Lung microvascular endothelial cell (primary cell): ENCODE data around the gene PHACTR1. TPM values are rescaled to one million over a fixed set of nuclear protein-coding genes. Genes with fewer than 3 reads are reported as not detected.
"Not testable (repeated sequence)": the region's sequence is repeated elsewhere in the genome, so short reads cannot be mapped to it uniquely, and the experiment has no call there.

ENCODE experiments used
- DNase-seq, 2 donors: peaks; one replicate each; pipeline versions ENCODE4 v3.0.0 to v3.0.0-alpha.2; 2010; ENCODE audit warnings: low read depth in 2 of 2
- total RNA-seq: library from RNA; depleted of rRNA; stranded (reverse); fragments of >200 nt; gene quantifications from 2 replicates; pipeline ENCODE4 v1.2.1, GENCODE V29; 2014

PHACTR1 gene
- total RNA-seq, 1 donor from 2014 or later = 0.40 TPM

DNA sequence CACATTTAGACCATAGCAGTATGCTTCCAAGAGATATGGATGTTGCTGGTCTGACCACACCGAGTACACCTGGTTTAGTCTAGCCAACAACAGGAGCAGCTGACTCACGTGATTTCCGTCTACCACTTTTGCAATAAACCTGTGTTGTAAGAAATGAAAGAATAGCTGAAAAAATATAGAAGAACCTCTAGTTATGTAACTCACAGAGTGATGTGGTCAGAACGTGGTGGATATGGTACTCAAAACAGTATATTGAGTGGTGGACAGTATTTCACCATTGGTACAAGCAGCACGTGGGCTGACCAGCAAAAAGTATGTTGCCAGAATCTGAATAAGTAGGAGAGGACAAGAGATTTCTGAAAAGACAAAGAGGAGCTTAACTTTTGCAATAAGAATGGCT, 384.8 kb downstream of the PHACTR1 start:
- no peak for DNase-seq

DNA sequence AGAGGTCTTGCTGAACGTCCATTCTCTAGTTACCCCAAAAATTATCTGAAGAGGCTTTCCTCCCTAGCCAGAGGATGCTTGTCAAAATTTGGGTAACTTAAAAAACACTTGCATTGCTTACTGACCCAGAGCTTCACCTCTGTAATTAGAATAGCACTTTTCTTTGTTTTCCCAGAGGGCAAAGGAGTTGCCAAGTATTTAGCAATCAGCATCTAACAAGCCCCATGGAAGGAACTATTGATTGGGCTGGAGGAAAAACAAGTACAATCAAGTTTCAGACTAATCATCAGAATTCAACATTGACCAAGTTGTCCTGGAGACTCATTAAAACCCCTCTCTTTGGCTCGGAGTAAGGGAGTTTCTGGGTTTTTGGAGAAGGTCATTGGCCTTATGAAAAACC, 385.4 kb downstream of the PHACTR1 start:
- no peak for DNase-seq

GRCh38 chr6:13103169-13103568, 386.6 kb downstream of the PHACTR1 start:
- DNase-seq = no peak

DNA sequence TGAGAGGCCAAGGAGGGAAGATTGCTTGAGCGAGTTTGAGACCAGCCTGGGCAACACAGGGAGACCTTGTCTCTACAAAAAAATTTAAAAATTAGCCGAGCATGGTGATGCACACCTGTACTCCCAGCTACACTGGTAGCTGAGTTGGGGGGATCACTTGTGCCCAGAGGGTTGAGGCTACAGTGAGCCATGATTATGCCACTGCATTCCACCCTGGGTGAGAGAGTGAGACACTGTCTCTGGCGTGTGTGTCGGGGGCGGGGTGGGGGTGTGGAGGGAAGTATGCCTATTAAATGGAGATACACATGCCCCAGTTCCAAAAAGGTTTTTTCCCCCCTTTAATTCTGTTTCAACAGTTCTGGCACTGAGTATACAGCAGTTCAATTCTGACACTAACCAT, 388.6 kb downstream of the PHACTR1 start:
- DNase-seq = no peak

DNA sequence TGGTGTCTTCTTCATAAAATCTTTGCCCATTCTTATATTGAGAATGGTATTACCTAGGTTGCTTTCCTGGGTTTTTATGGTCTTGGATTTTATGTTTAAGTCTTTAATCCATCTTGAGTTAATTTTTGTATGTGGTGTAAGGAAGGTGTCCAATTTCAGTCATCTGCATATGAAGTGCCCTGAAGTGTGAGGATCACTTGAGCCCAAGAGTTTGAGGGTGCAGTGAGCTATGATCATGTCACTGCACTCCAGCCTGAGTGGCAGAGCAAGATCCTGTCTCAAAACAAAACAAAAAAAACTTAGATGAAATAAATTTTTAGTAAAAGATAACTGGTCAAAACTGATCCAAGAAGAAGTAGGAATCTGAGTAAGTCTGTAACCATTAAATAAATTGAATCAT, 396.4 kb downstream of the PHACTR1 start:
- DNase-seq = no peak

- no peak for DNase-seq
These were observed 396.8 kb downstream of the PHACTR1 start for GRCh38 chr6:13113376-13113775.

GRCh38 chr6:13113981-13114593, 397.5 kb downstream of the PHACTR1 start:
- peak in 1 of 2 donors; percentile 5 for DNase-seq

GRCh38 chr6:13116155-13116554, 399.6 kb downstream of the PHACTR1 start:
- no peak for DNase-seq

DNA sequence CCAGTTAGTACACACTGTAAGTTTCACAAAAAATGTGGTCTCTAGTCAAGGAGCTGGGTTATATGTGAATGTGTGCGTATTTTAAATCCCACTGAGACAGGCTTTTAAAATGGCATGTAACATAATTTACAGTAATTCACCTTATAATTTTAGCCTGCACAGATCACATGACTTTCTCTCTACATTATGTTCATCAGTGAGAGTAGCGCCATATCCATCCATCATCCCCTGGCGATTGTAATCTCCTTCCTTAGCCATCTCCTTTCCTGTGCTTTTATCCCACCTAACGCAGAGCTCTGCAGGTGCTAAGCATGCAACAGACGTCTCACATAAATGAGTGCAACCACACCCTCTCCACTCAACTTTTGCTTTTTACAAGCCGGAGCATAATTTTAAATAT, 401.0 kb downstream of the PHACTR1 start:
- DNase-seq = no peak

DNA sequence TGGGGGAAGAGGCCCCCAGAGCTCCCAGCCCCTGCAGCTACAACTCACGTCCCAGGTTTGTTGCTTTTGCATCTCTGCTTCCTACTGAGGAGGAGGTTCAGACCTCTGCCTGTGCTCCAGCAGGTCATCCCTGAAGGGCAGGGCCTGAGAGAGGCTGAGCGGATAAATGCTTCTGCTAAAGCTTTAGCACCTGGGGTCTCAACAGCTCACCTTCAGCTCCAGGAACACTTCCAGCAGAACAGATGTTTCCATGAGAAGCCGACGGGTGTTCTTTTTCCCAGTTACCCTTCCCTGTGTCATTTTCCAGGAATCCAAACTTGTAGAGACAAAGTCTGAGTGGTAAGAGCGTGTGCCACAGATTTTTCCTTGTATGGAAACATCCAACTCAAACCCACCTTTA, 403.0 kb downstream of the PHACTR1 start:
- DNase-seq = no peak

GRCh38 chr6:13120483-13121482, 404.2 kb downstream of the PHACTR1 start:
- peak in 1 of 2 donors; percentile 18 for DNase-seq

DNA sequence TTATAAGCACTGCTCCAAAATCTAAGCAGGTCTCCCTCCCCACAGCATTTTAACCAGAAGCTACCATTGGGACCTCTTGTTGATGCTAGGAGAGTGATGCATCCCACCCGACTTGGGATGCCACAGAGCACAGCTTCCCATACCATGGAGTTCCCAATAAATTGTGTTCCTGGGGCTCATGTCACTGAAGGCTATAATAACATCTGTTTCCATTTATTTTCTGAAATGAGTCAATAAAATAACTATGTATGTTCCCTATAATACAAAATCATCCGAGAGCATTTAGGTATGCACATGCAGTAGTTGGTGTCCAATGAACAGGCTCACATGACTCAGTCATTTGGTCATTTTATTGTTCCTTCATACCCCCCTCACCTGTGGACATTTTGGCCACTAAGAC, 407.6 kb downstream of the PHACTR1 start:
- no peak for DNase-seq

- no peak for DNase-seq
These were observed 409.3 kb downstream of the PHACTR1 start for GRCh38 chr6:13125841-13126240.

DNA sequence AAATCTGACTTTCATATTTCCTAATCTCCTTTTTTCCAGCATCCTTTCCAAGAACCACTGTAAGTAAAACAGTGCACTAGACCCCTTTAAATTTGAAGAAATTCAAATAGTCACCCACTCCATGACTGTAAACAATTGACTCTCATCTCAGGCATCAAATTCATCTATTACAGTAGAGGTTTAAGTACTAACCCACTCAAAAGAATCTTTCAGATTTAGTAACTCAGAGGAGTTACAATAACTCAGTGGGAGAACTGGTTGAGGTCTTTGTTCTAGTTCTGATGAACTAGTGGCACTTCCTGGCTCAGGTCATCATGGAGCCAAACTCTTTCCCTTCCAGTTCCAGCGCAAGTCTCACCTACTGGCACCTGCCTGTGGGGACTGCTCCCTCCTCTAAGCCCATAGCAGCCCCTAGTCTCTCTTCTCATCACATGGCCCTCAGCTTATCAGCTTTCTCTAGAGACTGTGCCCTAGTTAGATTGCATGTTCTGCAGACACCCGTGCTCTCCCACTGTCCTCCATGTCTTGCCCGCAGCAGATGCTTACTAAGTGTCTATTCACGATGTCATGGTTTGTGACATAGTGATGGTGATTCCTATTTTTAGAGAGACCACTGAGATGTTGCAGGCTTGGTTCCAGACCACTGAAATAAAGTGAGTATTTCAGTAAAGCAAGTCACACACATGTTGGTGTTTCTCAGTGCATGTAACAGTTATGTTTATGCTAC, 415.5 kb downstream of the PHACTR1 start:
- DNase-seq = no peak

DNA sequence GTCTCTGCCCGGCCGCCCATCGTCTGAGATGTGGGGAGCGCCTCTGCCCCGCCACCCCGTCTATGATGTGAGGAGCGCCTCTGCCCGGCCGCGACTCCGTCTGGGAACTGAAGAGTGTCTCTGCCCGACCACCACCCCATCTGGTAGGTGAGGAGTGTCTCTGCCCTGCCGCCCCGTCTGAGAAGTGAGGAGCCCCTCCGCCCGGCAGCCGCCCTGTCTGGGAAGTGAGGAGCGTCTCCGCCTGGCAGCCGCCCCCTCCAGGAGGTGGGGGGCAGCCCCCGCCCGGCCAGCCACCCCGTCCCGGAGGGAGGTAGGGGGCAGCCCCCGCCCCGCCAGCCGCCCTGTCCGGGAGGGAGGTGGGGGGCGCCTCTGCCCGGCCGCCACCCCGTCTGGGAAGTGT, 417.3 kb downstream of the PHACTR1 start:
- DNase-seq = not testable (repeated sequence)

DNA sequence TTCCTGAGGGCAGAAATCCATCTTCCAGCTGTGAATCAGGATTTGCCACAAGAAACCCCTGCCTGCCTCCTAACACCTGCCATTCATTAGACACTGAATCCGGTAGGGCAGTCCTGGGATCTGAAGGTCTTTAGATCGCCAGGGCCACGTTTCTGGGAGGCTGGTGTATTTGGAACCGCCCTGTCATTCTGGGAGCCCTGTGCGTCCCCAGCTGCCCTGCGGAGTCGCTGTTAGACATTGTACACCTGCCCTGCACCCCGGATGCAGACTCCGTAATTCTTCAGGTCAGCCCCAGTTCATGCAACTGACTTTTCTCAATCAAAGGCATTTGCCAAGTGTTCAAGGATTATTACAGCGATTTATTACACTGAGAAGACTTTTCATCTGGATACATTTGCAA, 418.6 kb downstream of the PHACTR1 start:
- DNase-seq = no peak

- DNase-seq = peak in 1 of 2 donors; percentile 37
These were observed 422.6 kb downstream of the PHACTR1 start for GRCh38 chr6:13139119-13139518.

- no peak for DNase-seq
These were observed 424.4 kb downstream of the PHACTR1 start for GRCh38 chr6:13140980-13141379.

GRCh38 chr6:13141387-13141786, 424.8 kb downstream of the PHACTR1 start:
- DNase-seq = no peak

DNA sequence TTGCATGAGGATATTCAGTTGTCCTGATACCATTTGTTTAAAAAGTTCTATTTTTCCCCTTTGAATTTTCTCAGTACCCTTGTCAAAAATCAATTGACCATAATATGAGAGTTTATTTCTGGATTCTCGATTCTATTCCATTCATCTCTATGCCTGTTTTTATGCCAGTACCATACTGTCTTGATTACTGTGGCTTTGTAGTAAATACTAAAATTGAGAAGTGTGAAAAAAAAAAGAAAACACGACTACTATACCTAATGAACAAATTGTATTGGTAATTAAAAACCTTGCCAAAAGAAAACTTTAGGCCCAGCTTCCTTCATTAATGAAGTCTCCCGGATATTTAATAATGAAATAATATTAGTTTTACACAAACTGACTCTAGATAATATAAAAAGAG, 426.0 kb downstream of the PHACTR1 start:
- no peak for DNase-seq

- DNase-seq = no peak
These were observed 429.9 kb downstream of the PHACTR1 start for GRCh38 chr6:13146442-13146841.

- DNase-seq = no peak
These were observed 430.8 kb downstream of the PHACTR1 start for GRCh38 chr6:13147376-13147775.
